ENCODE results near the gene ADIPOR2. TPM values are rescaled to one million over a fixed set of nuclear protein-coding genes. Genes with fewer than 3 reads are reported as not detected.
A peak's percentile ranks its signal among the peaks of the same experiment; 100 is the strongest.
"Not testable (repeated sequence)": the region's sequence is repeated elsewhere in the genome, so short reads cannot be mapped to it uniquely, and the experiment has no call there.

ADIPOR2 gene
- total RNA-seq, 5 donors from 2014 or later (not counting 1 experiment from before 2014, with no cell fraction given): 21.7 to 35.0 (median 33.4) TPM

DNA sequence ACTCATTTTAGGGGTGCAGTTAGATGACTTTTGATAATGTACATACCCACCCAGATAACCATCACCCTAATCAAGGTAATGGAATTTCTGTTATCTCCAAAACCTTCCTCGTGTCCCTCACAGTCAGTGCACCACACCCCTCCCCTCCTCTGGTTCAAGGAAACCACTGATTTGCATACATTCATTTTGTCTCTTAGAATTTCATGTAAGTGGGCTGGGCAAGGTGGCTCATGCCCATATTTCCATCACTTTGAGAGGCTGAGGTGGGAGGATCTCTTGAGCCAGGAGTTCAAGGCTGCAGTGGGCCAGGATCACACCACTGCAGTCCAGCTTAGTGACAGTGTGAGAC is 15.7 kb downstream of the ADIPOR2 start:
- Histone ChIP-seq H3K4me1 (ENCODE audit: control insufficient read depth in 1 of 2, extremely low read depth in 1 of 2, insufficient read depth in 2 of 2, low read length in 2 of 2) (peaks cover 2 to 8% of the 10 kb centered on the region in 2 experiments), H3K27ac (ENCODE audit: low read length) (no peak overlapping the region), H3K9me3 (no peaks in the 10 kb centered on the region), H3K4me3 (ENCODE audit: control insufficient read depth in 1 of 2, extremely low read depth in 1 of 2, low read length in 1 of 2) (no peak overlapping the region), H3K27me3 (replicated peaks in 1 of 2; ENCODE audit: control insufficient read depth in 2 of 2, extremely low read depth in 1 of 2, insufficient read depth in 2 of 2, low read length in 1 of 2) (no peaks in the 10 kb centered on the region), H3K36me3 (ENCODE audit: control insufficient read depth in 2 of 2, extremely low read depth in 1 of 2, insufficient read depth in 1 of 2, low read length in 1 of 2) (peaks cover 0 to 4% of the 10 kb centered on the region in 2 donors)
- H3K27ac Mint-ChIP-seq: no peak overlapping the region
- no peaks in the 10 kb centered on the region for H3K9me3 Mint-ChIP-seq
- H3K4me1 Mint-ChIP-seq: peaks cover 65 to 85% (median 71%) of the 10 kb centered on the region in 3 donors
- DNase-seq (no peak), ATAC-seq (replicated peaks in 1 of 4) (no peak)
- peak overlapping the region in 1 of 3 donors; percentile 9 for H3K4me3 Mint-ChIP-seq
- CTCF ChIA-PET: no interaction called here
- H3K27me3 Mint-ChIP-seq: no peaks in the 10 kb centered on the region
- WGBS (ENCODE audit: insufficient coverage): no CpG with 5 or more reads among the region's 1 CpG
- no peaks in the 10 kb centered on the region for H3K36me3 Mint-ChIP-seq
- POLR2A ChIA-PET: no interaction called here

DNA sequence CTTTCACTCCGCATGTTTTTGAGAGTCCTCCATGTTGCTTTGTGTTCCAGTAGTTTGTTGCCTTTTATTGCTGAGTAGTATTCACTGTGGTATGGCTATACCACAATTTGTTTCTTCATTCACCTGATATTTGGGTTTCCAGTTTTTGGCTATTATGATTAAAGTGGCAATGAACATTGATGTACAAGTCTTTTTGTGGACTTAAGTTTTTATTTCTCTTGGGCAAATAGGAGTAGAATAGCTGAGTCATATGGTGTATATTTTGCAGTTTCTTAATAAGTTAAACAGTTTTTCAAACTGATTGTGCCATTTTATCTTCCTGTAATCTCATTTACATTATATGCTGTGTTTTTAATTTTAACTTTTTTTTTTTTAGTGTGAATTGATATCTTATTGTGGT is 16.2 kb downstream of the ADIPOR2 start:
- Histone ChIP-seq H3K9me3 (no peaks in the 10 kb centered on the region), H3K4me1 (ENCODE audit: control insufficient read depth in 1 of 2, extremely low read depth in 1 of 2, insufficient read depth in 2 of 2, low read length in 2 of 2) (peaks cover 2 to 8% of the 10 kb centered on the region in 2 experiments), H3K4me3 (ENCODE audit: control insufficient read depth in 1 of 2, extremely low read depth in 1 of 2, low read length in 1 of 2) (no peak overlapping the region), H3K27ac (ENCODE audit: low read length) (no peak overlapping the region), H3K27me3 (replicated peaks in 1 of 2; ENCODE audit: control insufficient read depth in 2 of 2, extremely low read depth in 1 of 2, insufficient read depth in 2 of 2, low read length in 1 of 2) (no peaks in the 10 kb centered on the region), H3K36me3 (ENCODE audit: control insufficient read depth in 2 of 2, extremely low read depth in 1 of 2, insufficient read depth in 1 of 2, low read length in 1 of 2) (peaks cover 0 to 4% of the 10 kb centered on the region in 2 donors)
- Mint-ChIP-seq H3K4me1 (peaks cover 65 to 88% (median 74%) of the 10 kb centered on the region in 3 donors), H3K27me3 (no peaks in the 10 kb centered on the region), H3K4me3 (peak overlapping the region in 1 of 3 donors; percentile 9), H3K27ac (no peak overlapping the region), H3K36me3 (no peaks in the 10 kb centered on the region), H3K9me3 (no peaks in the 10 kb centered on the region)
- ATAC-seq (replicated peaks in 1 of 4) (no peak), DNase-seq (no peak)
- ChIA-PET POLR2A (no interaction called here), CTCF (no interaction called here)
- no CpG with 5 or more reads among the region's 1 CpG for WGBS (ENCODE audit: insufficient coverage)

DNA sequence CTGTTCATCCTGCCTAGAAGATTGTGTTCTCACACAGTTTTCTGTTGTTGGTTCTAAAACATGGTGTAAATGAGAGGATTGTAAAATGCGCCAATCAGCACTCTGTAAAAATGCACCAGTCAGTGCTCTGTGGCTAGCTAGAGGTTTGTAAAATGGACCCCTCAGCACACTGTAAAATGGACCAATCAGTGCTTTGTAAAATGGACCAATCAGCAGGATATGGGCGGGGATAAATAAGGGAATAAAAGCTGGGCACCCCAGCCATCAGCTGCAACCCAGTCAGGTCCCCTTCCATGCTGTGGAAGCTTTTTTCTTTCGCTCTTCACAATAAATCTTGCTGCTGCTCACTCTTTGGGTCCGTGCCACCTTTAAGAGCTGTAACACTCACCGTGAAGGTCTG is 19.1 kb downstream of the ADIPOR2 start:
- H3K36me3 Mint-ChIP-seq: peaks cover 21% of the 10 kb centered on the region
- 95% methylated on average over 4 of the region's 5 CpGs for WGBS (ENCODE audit: insufficient coverage)
- POLR2A ChIA-PET: interaction anchor here in 1 of 2 donors (0.6 kb wide), 1 partner anchor 52 kb away, joined by 12 read pairs; no protein-coding TSS in a partner anchor

GRCh38 chr12:1710870-1711269 is 20.0 kb downstream of the ADIPOR2 start:
- H3K36me3 Mint-ChIP-seq: peaks cover 28% of the 10 kb centered on the region
- H3K27me3 Mint-ChIP-seq; H3K4me3 Mint-ChIP-seq; DNase-seq; H3K27ac ChIP-seq (ENCODE audit: low read length); H3K4me3 ChIP-seq (ENCODE audit: control insufficient read depth in 1 of 2, extremely low read depth in 1 of 2, low read length in 1 of 2); H3K9me3 ChIP-seq; H3K36me3 ChIP-seq (ENCODE audit: control insufficient read depth in 2 of 2, extremely low read depth in 1 of 2, insufficient read depth in 1 of 2, low read length in 1 of 2); H3K27ac Mint-ChIP-seq; POLR2A ChIA-PET; H3K27me3 ChIP-seq (replicated peaks in 1 of 2; ENCODE audit: control insufficient read depth in 2 of 2, extremely low read depth in 1 of 2, insufficient read depth in 2 of 2, low read length in 1 of 2); ATAC-seq (replicated peaks in 1 of 4): not testable (repeated sequence)
- H3K4me1 ChIP-seq (ENCODE audit: control insufficient read depth in 1 of 2, extremely low read depth in 1 of 2, insufficient read depth in 2 of 2, low read length in 2 of 2): peaks cover 0 to 12% of the 10 kb centered on the region in 2 experiments
- CTCF ChIA-PET: interaction anchor here in 1 of 2 donors (0.6 kb wide), 1 partner anchor 23 kb away, joined by 4 read pairs; no protein-coding TSS in a partner anchor
- WGBS (ENCODE audit: insufficient coverage): 100% methylated on average over 2 of the region's 8 CpGs
- peaks cover 5 to 10% (median 10%) of the 10 kb centered on the region in 3 donors for H3K9me3 Mint-ChIP-seq
- peaks cover 55 to 73% (median 58%) of the 10 kb centered on the region in 3 donors for H3K4me1 Mint-ChIP-seq

More for the DNA sequence above, 19.1 kb downstream of the ADIPOR2 start:
- H3K4me3 Mint-ChIP-seq; H3K4me3 ChIP-seq (ENCODE audit: control insufficient read depth in 1 of 2, extremely low read depth in 1 of 2, low read length in 1 of 2); ATAC-seq (replicated peaks in 1 of 4); CTCF ChIA-PET; H3K27me3 ChIP-seq (replicated peaks in 1 of 2; ENCODE audit: control insufficient read depth in 2 of 2, extremely low read depth in 1 of 2, insufficient read depth in 2 of 2, low read length in 1 of 2); H3K36me3 ChIP-seq (ENCODE audit: control insufficient read depth in 2 of 2, extremely low read depth in 1 of 2, insufficient read depth in 1 of 2, low read length in 1 of 2); DNase-seq; H3K27ac Mint-ChIP-seq; H3K27ac ChIP-seq (ENCODE audit: low read length); H3K27me3 Mint-ChIP-seq; H3K9me3 ChIP-seq; H3K4me1 ChIP-seq (ENCODE audit: control insufficient read depth in 1 of 2, extremely low read depth in 1 of 2, insufficient read depth in 2 of 2, low read length in 2 of 2); H3K9me3 Mint-ChIP-seq: not testable (repeated sequence)
- H3K4me1 Mint-ChIP-seq: peaks cover 57 to 78% (median 65%) of the 10 kb centered on the region in 3 donors

DNA sequence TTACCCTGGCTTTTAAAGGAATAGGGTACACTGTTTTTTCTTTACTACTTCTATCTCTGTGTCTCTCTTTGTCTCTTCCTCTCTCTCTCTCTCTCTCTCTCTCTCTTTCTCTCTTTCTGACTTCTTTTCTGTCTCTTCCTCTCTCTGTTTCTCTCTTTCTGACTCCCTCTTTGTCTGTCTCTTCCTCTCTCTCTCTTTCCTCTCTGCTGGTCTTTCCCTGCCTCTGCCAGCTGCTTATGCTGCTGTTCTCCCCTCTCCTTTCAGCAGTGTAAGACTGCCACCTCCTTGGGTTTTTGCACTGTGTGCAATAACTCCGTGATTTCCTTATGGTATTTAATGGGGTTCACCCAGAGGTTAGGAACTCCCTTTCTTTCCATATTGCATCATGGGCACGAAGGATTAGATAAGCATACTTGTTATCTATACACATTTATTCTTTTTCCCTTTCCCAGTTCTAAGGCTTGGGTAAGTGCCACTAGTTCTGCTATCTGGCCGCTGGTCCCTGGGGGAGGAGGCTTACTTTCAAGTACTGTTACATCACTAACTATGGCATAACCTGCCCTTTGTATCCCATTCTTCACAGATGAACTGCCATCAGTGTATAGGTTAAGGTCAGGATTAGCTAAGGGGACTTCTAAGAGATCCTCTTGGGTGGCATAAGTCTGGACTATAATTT is 20.8 kb downstream of the ADIPOR2 start:
- H3K4me3 ChIP-seq (ENCODE audit: control insufficient read depth in 1 of 2, extremely low read depth in 1 of 2, low read length in 1 of 2); H3K27me3 Mint-ChIP-seq; H3K9me3 ChIP-seq; H3K27ac Mint-ChIP-seq; POLR2A ChIA-PET; DNase-seq; H3K27ac ChIP-seq (ENCODE audit: low read length); ATAC-seq (replicated peaks in 1 of 4); H3K36me3 ChIP-seq (ENCODE audit: control insufficient read depth in 2 of 2, extremely low read depth in 1 of 2, insufficient read depth in 1 of 2, low read length in 1 of 2); H3K4me3 Mint-ChIP-seq; H3K27me3 ChIP-seq (replicated peaks in 1 of 2; ENCODE audit: control insufficient read depth in 2 of 2, extremely low read depth in 1 of 2, insufficient read depth in 2 of 2, low read length in 1 of 2); CTCF ChIA-PET: not testable (repeated sequence)
- WGBS (ENCODE audit: insufficient coverage): no CpG with 5 or more reads among the region's 3 CpGs
- peaks cover 0 to 11% of the 10 kb centered on the region in 2 experiments for H3K4me1 ChIP-seq (ENCODE audit: control insufficient read depth in 1 of 2, extremely low read depth in 1 of 2, insufficient read depth in 2 of 2, low read length in 2 of 2)
- peaks cover 55 to 70% (median 59%) of the 10 kb centered on the region in 3 donors for H3K4me1 Mint-ChIP-seq
- peaks cover 31% of the 10 kb centered on the region for H3K36me3 Mint-ChIP-seq
- H3K9me3 Mint-ChIP-seq: peaks cover 5 to 10% (median 10%) of the 10 kb centered on the region in 3 donors

DNA sequence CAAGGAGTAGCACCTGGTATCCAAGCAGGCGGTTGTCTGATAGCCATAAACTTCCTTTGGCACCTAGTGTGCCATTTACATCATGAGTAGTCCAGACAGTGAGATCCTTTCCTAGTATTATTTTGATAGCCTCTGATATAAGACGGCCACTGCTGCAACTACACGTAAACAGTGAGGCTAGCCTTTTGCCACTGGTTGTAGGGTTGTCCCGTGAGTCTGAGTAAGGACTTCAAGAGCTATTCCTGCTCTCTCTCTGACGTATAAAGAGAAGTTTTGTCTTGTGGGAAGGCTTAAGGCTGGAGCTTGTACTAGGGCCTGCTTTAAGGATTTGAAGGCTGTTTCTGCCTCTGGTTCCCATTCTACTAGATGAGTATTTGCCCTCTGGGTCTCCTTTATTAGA is 21.4 kb downstream of the ADIPOR2 start:
- ATAC-seq (replicated peaks in 1 of 4); H3K27ac Mint-ChIP-seq; H3K9me3 ChIP-seq; H3K4me3 ChIP-seq (ENCODE audit: control insufficient read depth in 1 of 2, extremely low read depth in 1 of 2, low read length in 1 of 2); H3K4me1 ChIP-seq (ENCODE audit: control insufficient read depth in 1 of 2, extremely low read depth in 1 of 2, insufficient read depth in 2 of 2, low read length in 2 of 2); DNase-seq; H3K27me3 ChIP-seq (replicated peaks in 1 of 2; ENCODE audit: control insufficient read depth in 2 of 2, extremely low read depth in 1 of 2, insufficient read depth in 2 of 2, low read length in 1 of 2); CTCF ChIA-PET; H3K36me3 ChIP-seq (ENCODE audit: control insufficient read depth in 2 of 2, extremely low read depth in 1 of 2, insufficient read depth in 1 of 2, low read length in 1 of 2); H3K27me3 Mint-ChIP-seq; H3K4me3 Mint-ChIP-seq; H3K27ac ChIP-seq (ENCODE audit: low read length); POLR2A ChIA-PET: not testable (repeated sequence)
- H3K9me3 Mint-ChIP-seq: peaks cover 5 to 10% (median 10%) of the 10 kb centered on the region in 3 donors
- peaks cover 56 to 64% (median 59%) of the 10 kb centered on the region in 3 donors for H3K4me1 Mint-ChIP-seq
- H3K36me3 Mint-ChIP-seq: peaks cover 31% of the 10 kb centered on the region
- WGBS (ENCODE audit: insufficient coverage): 95% methylated on average over 5 of the region's 5 CpGs
